MM.1S (cell line): ENCODE data around the gene CNTN5.

Source experiments
- EZH2 ChIP-seq: fragments of 300-600 bp; sonication (generic); optimal IDR thresholded peaks from 2 replicates; pipeline ENCODE3; 2017; ENCODE audit warnings: low read depth, mild to moderate bottlenecking, antibody characterized with exemption, low read length, mixed read lengths
- EZH2phosphoT487 ChIP-seq: fragments of 300-600 bp; sonication (generic); IDR thresholded peaks from 2 replicates; pipeline ENCODE4 v1.6.1; 2018; ENCODE audit warnings: antibody characterized with exemption, low read length
- TF ChIP-seq, protein P1 (sequence below): fragments of 300-600 bp; sonication (generic); IDR thresholded peaks from 2 replicates; pipeline ENCODE4 v1.5.1; 2016; ENCODE audit warnings: antibody characterized with exemption, low read length, mixed read lengths

- TF ChIP-seq, protein P1, sequence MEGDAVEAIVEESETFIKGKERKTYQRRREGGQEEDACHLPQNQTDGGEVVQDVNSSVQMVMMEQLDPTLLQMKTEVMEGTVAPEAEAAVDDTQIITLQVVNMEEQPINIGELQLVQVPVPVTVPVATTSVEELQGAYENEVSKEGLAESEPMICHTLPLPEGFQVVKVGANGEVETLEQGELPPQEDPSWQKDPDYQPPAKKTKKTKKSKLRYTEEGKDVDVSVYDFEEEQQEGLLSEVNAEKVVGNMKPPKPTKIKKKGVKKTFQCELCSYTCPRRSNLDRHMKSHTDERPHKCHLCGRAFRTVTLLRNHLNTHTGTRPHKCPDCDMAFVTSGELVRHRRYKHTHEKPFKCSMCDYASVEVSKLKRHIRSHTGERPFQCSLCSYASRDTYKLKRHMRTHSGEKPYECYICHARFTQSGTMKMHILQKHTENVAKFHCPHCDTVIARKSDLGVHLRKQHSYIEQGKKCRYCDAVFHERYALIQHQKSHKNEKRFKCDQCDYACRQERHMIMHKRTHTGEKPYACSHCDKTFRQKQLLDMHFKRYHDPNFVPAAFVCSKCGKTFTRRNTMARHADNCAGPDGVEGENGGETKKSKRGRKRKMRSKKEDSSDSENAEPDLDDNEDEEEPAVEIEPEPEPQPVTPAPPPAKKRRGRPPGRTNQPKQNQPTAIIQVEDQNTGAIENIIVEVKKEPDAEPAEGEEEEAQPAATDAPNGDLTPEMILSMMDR: no peak
- TF ChIP-seq EZH2: no peak
- no peak for TF ChIP-seq EZH2phosphoT487
Observed at GRCh38 chr11:100404907-100405306, 1384.2 kb downstream of the CNTN5 start.
